ENCODE data around the gene HINFP.

Gene HINFP

DNA sequence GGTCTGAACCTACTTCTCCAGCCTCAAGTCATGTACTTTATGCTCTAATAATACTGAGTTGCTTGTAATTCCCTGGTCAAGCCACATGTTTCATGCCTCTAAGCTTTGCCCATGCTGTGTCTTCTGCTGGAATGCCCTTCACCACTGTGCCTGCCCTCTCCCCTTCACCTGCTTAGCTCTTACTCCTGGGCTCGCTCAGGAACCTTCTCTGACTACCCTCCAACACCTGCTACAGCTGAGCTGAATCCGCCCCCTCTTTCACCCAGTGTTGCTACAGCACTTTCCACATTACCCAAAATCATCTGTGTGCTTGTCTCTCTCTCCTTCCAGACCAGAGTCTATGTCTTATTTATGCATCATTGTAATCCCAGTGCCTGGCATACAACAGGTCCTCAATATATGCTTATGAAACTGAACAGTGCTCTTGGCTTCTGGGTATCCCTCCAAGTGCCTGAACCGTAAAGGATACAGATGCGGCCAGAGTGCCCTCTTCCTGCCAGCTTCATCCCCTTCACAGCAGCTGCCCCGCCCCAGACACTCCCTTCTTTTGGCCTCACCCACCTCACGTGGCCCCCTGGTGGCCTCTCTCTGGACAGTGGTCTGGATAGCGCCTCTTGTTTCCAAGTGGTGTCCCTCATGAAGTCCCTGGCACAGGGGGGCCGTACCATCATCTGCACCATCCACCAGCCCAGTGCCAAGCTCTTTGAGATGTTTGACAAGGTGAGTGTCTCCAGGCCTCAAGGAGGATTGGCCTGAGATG, 34.5 kb downstream of the HINFP start:
- Histone ChIP-seq H3K27ac (ENCODE audit: low read length) (no peak overlapping the region), H2AFZ (ENCODE audit: low read depth, low read length) (no peak overlapping the region), H3K4me1 (ENCODE audit: insufficient read depth, low read length) (no peaks in the 10 kb centered on the region), H3K9me3 (ENCODE audit: insufficient read depth, low read length, severe bottlenecking) (no peaks in the 10 kb centered on the region), H3K79me2 (ENCODE audit: insufficient read depth, low read length) (no peaks in the 10 kb centered on the region), H3K4me2 (ENCODE audit: insufficient read depth, low read length) (no peak overlapping the region), H4K20me1 (ENCODE audit: insufficient read depth, low read length) (0 out of 2 replicates have a peak, but pooled peaks cover 5% of the 10 kb centered on the region), H3K9ac (ENCODE audit: low read depth, low read length) (no peak overlapping the region), H3K4me3 (ENCODE audit: low read depth in 1 of 2, low read length in 2 of 2) (no peak overlapping the region), H3K36me3 (ENCODE audit: insufficient read depth, low read length) (no peaks in the 10 kb centered on the region), H3K27me3 (ENCODE audit: insufficient read depth, low read length, poor library complexity) (peaks cover 26% of the 10 kb centered on the region)
- DNase-seq (no peak), ATAC-seq (ENCODE audit: insufficient read depth, low read depth) (0 out of 3 replicates have a peak, but pooled peaks have one; percentile 24)
- no peak for TF ChIP-seq EZH2 (IDR thresholded peaks at IDR 0.05; ENCODE audit: borderline replicate concordance, low read depth, low read length, severe bottlenecking)
- TF ChIP-seq, protein P1, sequence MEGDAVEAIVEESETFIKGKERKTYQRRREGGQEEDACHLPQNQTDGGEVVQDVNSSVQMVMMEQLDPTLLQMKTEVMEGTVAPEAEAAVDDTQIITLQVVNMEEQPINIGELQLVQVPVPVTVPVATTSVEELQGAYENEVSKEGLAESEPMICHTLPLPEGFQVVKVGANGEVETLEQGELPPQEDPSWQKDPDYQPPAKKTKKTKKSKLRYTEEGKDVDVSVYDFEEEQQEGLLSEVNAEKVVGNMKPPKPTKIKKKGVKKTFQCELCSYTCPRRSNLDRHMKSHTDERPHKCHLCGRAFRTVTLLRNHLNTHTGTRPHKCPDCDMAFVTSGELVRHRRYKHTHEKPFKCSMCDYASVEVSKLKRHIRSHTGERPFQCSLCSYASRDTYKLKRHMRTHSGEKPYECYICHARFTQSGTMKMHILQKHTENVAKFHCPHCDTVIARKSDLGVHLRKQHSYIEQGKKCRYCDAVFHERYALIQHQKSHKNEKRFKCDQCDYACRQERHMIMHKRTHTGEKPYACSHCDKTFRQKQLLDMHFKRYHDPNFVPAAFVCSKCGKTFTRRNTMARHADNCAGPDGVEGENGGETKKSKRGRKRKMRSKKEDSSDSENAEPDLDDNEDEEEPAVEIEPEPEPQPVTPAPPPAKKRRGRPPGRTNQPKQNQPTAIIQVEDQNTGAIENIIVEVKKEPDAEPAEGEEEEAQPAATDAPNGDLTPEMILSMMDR (IDR thresholded peaks at IDR 0.05; ENCODE audit: borderline replicate concordance, extremely low read depth, low read length, poor library complexity, severe bottlenecking), result no peak

DNA sequence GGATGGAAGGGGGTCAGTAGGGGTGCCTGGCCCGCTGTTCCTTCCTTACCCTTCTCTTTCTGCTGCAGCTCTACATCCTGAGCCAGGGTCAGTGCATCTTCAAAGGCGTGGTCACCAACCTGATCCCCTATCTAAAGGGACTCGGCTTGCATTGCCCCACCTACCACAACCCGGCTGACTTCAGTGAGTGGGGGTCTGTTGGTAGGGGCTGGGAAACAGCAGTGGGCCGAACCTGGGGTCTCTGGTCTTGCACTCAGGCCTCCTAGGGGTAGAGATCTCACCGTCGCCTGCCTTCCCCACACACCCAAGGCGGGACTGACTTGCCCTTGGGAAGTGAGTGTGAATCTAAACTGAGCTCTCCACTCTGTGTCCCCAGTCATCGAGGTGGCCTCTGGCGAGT, 35.1 kb downstream of the HINFP start:
- DNase-seq (no peak), ATAC-seq (ENCODE audit: insufficient read depth, low read depth) (no peak)
- Histone ChIP-seq H3K9ac (ENCODE audit: low read depth, low read length) (no peak overlapping the region), H3K36me3 (ENCODE audit: insufficient read depth, low read length) (no peaks in the 10 kb centered on the region), H3K27ac (ENCODE audit: low read length) (no peak overlapping the region), H3K79me2 (ENCODE audit: insufficient read depth, low read length) (no peaks in the 10 kb centered on the region), H3K9me3 (ENCODE audit: insufficient read depth, low read length, severe bottlenecking) (no peaks in the 10 kb centered on the region), H4K20me1 (ENCODE audit: insufficient read depth, low read length) (0 out of 2 replicates have a peak, but pooled peaks cover 5% of the 10 kb centered on the region), H3K4me2 (ENCODE audit: insufficient read depth, low read length) (no peak overlapping the region), H3K27me3 (ENCODE audit: insufficient read depth, low read length, poor library complexity) (peaks cover 25% of the 10 kb centered on the region), H2AFZ (ENCODE audit: low read depth, low read length) (no peak overlapping the region), H3K4me3 (ENCODE audit: low read depth in 1 of 2, low read length in 2 of 2) (no peak overlapping the region), H3K4me1 (ENCODE audit: insufficient read depth, low read length) (no peaks in the 10 kb centered on the region)
- TF ChIP-seq, protein P1 (IDR thresholded peaks at IDR 0.05; ENCODE audit: borderline replicate concordance, extremely low read depth, low read length, poor library complexity, severe bottlenecking), result no peak
- TF ChIP-seq EZH2 (IDR thresholded peaks at IDR 0.05; ENCODE audit: borderline replicate concordance, low read depth, low read length, severe bottlenecking), result no peak

DNA sequence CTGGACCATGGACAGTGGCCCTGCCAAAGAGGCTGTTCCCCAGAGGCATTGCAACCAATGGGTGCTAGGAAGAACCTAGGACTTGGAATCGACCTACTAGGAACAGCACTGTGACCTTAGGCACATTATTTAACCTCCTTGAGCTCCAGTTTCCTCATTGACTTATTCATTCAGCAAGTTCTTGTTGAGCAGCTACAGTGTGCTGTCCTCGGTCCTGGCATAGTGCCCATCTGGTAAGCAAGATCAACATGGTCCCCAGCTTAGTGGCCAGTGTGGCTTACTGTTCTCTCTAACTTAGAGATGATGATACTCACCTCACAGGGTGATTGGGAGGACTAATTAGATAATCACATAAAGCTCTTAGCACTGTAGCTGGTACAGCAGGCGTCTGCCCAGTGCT, 35.7 kb downstream of the HINFP start:
- Histone ChIP-seq H3K4me3 (ENCODE audit: low read depth in 1 of 2, low read length in 2 of 2) (no peak overlapping the region), H3K27me3 (ENCODE audit: insufficient read depth, low read length, poor library complexity) (peaks cover 21% of the 10 kb centered on the region), H3K36me3 (ENCODE audit: insufficient read depth, low read length) (no peaks in the 10 kb centered on the region), H4K20me1 (ENCODE audit: insufficient read depth, low read length) (0 out of 2 replicates have a peak, but pooled peaks cover 5% of the 10 kb centered on the region), H2AFZ (ENCODE audit: low read depth, low read length) (no peak overlapping the region), H3K9me3 (ENCODE audit: insufficient read depth, low read length, severe bottlenecking) (no peaks in the 10 kb centered on the region), H3K4me1 (ENCODE audit: insufficient read depth, low read length) (no peaks in the 10 kb centered on the region), H3K4me2 (ENCODE audit: insufficient read depth, low read length) (no peak overlapping the region), H3K9ac (ENCODE audit: low read depth, low read length) (no peak overlapping the region), H3K79me2 (ENCODE audit: insufficient read depth, low read length) (no peaks in the 10 kb centered on the region), H3K27ac (ENCODE audit: low read length) (no peak overlapping the region)
- ATAC-seq (ENCODE audit: insufficient read depth, low read depth), result no peak
- TF ChIP-seq, protein P1 (IDR thresholded peaks at IDR 0.05; ENCODE audit: borderline replicate concordance, extremely low read depth, low read length, poor library complexity, severe bottlenecking), result no peak
- no peak for TF ChIP-seq EZH2 (IDR thresholded peaks at IDR 0.05; ENCODE audit: borderline replicate concordance, low read depth, low read length, severe bottlenecking)
- DNase-seq, result no peak

Data from DND-41 (cell line).